ENCODE measurements around the gene ACTBL2. TPM values are rescaled to one million over a fixed set of nuclear protein-coding genes. Genes with fewer than 3 reads are reported as not detected.

ACTBL2 gene
- total RNA-seq, 1 donor from 2014 or later = not detected

- no peak overlapping the region for H3K4me3 Mint-ChIP-seq
- H3K36me3 Mint-ChIP-seq (ENCODE audit: low read depth) = no peaks in the 10 kb centered on the region
- H3K9me3 Mint-ChIP-seq = peaks cover 5% of the 10 kb centered on the region
- no peak for TF ChIP-seq CTCF (conservative IDR thresholded peaks at IDR 0.05)
- no peaks in the 10 kb centered on the region for H3K27me3 Mint-ChIP-seq (ENCODE audit: low read depth)
- DNase-seq (ENCODE audit: low read depth, low spot score) = no peak
- H3K4me1 Mint-ChIP-seq = no peaks in the 10 kb centered on the region
- no peak overlapping the region for H3K27ac Mint-ChIP-seq (ENCODE audit: unreplicated experiment)
Observed at GRCh38 chr5:57437976-57438805, 44.4 kb downstream of the ACTBL2 start.

DNA sequence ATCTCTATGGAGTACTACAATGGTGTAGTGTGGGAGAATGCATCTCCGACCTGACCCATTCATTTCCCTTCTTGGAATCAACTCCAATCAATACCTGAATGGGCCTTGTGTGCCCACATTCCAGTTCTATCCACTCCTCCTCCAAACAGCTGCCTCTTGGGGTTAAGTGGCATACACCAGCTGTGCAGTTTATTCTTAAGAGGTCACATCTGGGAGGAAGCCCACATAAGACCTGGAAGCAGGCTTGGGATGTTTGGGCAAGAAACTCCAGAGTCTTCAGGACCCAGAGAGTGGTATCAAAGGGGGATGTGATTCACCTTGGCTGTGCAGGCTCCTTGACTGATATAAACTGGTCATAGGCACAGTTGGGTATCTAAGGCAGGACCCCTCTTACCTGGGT lies 46.0 kb downstream of the ACTBL2 start:
- no peaks in the 10 kb centered on the region for H3K4me1 Mint-ChIP-seq
- no peak overlapping the region for H3K27ac Mint-ChIP-seq (ENCODE audit: unreplicated experiment)
- H3K36me3 Mint-ChIP-seq (ENCODE audit: low read depth) = no peaks in the 10 kb centered on the region
- H3K27me3 Mint-ChIP-seq (ENCODE audit: low read depth) = no peaks in the 10 kb centered on the region
- no peak overlapping the region for H3K4me3 Mint-ChIP-seq
- TF ChIP-seq CTCF (conservative IDR thresholded peaks at IDR 0.05) = no peak
- DNase-seq (ENCODE audit: low read depth, low spot score) = no peak
- peaks cover 5% of the 10 kb centered on the region for H3K9me3 Mint-ChIP-seq

DNA sequence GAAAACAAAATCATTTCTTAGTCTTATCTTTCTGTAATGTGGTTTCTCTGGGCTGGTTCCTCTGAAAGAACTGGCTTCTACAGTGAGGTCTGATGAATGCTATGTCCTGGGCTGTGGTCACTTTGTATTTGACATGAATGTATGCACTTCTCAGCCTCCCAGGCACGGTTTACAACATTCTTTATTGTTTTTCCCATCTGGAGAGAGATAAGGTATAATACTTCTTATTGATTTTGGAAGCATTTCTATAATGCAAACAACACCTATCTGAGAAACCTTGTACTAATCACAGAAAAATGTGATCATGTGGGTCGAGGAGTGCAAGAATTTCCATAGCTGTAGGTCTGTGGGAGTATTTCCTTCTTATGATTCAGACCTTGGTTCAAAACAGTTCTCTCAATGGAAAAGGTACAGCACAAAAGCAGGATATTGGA lies 46.9 kb downstream of the ACTBL2 start:
- H3K36me3 Mint-ChIP-seq (ENCODE audit: low read depth) = no peaks in the 10 kb centered on the region
- H3K27me3 Mint-ChIP-seq (ENCODE audit: low read depth) = no peaks in the 10 kb centered on the region
- H3K9me3 Mint-ChIP-seq = peaks cover 5% of the 10 kb centered on the region
- no peak overlapping the region for H3K27ac Mint-ChIP-seq (ENCODE audit: unreplicated experiment)
- no peak overlapping the region for H3K4me3 Mint-ChIP-seq
- no peaks in the 10 kb centered on the region for H3K4me1 Mint-ChIP-seq
- DNase-seq (ENCODE audit: low read depth, low spot score) = no peak
- TF ChIP-seq CTCF (conservative IDR thresholded peaks at IDR 0.05) = no peak

DNA sequence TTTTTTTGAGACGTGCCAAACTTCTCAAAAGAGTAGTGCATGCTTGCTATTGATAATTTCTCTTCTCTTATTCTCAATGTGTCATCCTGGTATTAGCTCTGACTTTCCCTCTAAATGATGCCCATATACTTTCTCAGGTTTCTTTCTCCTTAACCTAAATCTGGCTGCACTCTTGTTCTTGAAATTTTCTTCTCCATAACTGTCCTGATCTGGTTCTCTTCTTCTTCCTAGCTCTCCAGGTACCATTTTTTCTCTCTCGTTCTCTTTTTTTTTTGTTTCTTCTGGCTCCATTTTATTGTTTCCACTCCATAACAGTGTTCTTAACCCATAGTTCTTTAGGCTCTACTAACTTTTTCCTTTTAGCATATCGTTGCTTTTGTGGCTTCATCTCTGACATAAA lies 47.9 kb downstream of the ACTBL2 start:
- Mint-ChIP-seq H3K9me3 (peaks cover 3% of the 10 kb centered on the region), H3K27me3 (ENCODE audit: low read depth) (no peaks in the 10 kb centered on the region), H3K27ac (ENCODE audit: unreplicated experiment) (no peak overlapping the region), H3K36me3 (ENCODE audit: low read depth) (no peaks in the 10 kb centered on the region), H3K4me3 (no peak overlapping the region), H3K4me1 (no peaks in the 10 kb centered on the region)
- DNase-seq (ENCODE audit: low read depth, low spot score) = no peak
- no peak for TF ChIP-seq CTCF (conservative IDR thresholded peaks at IDR 0.05)

- no peaks in the 10 kb centered on the region for H3K27me3 Mint-ChIP-seq (ENCODE audit: low read depth)
- peaks cover 2% of the 10 kb centered on the region for H3K4me1 Mint-ChIP-seq
- no peak for TF ChIP-seq CTCF (conservative IDR thresholded peaks at IDR 0.05)
- H3K27ac Mint-ChIP-seq (ENCODE audit: unreplicated experiment) = no peak overlapping the region
- H3K9me3 Mint-ChIP-seq = peaks cover 1% of the 10 kb centered on the region
- DNase-seq (ENCODE audit: low read depth, low spot score) = no peak
- H3K4me3 Mint-ChIP-seq = no peak overlapping the region
- H3K36me3 Mint-ChIP-seq (ENCODE audit: low read depth) = no peaks in the 10 kb centered on the region
Observed at GRCh38 chr5:57434227-57434640, 48.4 kb downstream of the ACTBL2 start.

Measured in neural crest cell (in vitro differentiated cells).